Medulla oblongata (tissue), 1 donor: ENCODE results near the gene PMEPA1.

Source experiments
- DNase-seq: peaks from one replicate; pipeline ENCODE4 v3.0.0-alpha.2; 2015; ENCODE audit errors: extremely low spot score

PMEPA1 gene, protein sequence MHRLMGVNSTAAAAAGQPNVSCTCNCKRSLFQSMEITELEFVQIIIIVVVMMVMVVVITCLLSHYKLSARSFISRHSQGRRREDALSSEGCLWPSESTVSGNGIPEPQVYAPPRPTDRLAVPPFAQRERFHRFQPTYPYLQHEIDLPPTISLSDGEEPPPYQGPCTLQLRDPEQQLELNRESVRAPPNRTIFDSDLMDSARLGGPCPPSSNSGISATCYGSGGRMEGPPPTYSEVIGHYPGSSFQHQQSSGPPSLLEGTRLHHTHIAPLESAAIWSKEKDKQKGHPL

DNA sequence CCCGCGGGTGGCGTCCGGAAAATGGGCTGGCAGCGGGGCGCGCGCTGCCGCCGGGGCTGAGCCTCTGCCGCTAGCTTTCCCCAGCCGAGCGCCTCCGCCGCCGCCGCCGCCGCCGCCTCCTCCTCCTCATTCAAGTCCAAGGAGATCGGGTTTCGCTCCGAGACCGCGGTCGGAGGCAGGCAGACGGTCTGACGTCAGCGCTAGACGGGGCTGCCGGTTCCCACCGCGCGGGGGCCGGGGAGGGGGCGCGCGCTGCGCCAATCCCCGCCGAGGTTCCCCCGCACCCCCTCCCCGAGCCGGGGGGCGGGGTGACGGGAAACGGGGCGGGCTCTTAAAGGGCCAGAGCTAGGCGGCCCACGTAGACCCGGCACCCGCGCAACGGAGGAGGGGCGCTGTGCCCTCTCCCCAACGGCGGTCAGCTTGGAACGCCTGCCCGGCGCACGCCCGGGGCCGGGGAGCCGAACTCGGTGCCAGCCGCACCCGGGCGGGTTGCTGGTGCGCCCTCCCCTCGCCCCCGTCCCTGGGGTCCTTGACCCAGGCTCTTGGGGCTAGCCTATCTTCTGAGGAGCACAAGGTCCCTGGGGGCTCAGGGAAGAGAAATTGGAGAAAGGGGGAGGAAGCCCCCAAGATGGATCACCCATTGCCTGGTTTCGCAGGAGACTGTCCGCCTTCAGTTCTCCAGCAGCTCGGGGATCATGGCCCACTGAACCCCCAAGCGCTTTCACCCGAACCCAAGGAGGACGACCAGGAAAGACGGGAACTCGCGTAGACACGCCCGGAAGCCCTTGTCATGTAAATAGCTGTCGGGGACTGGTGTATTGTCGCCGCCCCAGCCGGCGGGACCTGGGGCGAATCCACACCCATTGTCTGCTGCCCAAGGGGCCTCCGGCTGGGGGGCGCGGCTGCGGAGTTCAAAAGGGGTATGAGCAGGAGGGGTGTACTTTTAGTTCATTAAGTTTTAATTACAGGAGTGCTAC, at the start of gene PMEPA1:
Gene PMEPA1 (minus strand): TSS at position 193 of the 977 bp plus-strand sequence. CDS start 433 bp downstream, outside the sequence.
- peak; percentile 95 for DNase-seq

DNA sequence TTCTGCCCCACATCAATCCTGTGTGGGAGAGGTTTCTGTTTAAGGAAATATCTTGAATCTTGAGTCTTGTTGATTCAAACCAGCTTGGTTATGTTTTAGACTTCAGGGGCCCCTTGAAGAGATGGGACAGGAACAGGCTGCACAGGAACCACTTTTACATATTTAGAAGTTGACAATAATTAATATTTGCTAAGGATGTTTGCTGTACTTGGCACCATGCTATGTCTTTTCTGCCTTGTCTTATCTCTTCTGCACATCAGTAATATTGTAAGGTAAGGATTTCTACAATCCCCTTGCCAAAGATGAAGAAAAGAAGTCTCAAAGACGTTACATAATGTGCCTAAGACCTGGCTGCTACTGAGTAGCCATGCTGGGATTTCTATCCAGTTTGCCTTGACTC, 48.0 kb upstream of the PMEPA1 start:
- DNase-seq = no peak

DNA sequence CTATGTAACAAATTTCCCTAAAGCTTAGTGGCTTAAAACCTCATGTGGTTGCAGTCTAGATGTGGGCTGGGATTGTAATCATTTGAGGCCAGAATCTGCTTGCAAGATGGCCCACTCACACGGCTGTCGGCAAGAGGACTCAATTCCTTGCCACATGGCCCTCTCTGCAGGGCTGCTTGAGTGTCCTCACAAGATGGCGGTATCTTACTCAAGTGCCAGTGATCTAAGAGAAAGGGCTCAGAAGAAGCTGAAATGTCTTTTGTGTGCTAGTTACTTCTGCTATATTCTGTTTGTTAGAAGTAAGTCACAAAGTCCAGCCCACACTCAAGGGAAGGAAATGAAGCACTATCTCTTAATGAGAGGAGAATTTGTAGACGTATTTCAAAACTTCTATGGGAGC, 47.1 kb upstream of the PMEPA1 start:
- no peak for DNase-seq

DNA sequence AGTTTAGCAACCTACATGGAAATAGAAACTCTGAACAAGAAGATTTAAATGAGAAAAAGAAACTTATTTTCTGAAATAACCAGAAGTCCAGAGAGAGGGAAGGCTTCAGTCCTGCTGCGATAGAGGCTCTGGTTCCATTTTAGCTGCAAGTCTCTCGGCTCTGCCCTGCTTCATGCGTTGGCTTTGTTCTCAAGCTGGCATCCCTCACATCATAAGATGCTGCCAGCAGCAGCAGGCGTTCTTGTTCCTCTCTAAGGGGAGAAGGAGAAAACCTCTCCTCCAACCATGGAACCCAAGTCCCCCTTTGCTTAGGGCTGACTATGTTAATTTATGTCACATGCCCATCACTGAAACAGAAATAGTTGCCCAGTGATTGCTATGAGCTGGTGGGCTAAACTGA, 46.4 kb upstream of the PMEPA1 start:
- DNase-seq = peak; percentile 7

DNA sequence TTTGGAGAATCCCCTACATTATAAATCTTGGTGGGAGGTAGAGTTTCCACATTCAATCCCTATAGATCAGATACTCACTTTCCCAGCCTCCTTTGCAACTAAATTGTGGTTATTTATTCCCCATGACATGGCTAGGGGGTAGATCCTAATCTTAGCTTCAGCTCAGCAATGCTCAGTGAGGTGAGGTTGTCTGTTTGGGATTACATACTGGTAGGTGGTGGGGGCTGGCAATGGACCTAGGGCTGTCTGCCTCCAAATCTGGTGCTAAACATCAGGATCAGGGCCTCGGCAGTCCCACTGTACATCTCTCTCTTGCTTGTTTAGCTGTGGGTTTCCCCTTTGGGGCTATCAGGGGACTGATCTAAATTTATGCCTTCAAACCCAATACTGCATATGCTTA, 45.8 kb upstream of the PMEPA1 start:
- DNase-seq = no peak

DNA sequence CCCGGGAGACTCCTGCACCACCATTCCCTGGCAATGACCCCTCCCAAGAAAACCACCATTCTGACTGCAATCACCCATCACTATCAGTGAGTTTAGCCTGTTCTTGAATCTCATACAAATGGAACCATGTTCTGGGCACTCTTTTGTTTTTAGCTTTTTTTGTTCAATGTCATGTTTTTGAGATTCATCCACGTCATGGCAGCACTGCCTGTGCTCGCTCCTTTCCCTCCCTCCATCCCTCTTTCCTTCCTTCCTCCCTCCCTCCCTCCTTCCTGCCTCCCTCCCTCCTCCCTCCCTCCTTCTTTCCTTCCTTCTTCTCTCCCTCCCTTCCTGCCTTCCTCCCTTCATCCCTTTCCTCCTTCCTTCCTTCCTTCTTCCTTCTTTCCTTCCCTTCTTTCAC, 44.4 kb upstream of the PMEPA1 start:
- no peak for DNase-seq

DNA sequence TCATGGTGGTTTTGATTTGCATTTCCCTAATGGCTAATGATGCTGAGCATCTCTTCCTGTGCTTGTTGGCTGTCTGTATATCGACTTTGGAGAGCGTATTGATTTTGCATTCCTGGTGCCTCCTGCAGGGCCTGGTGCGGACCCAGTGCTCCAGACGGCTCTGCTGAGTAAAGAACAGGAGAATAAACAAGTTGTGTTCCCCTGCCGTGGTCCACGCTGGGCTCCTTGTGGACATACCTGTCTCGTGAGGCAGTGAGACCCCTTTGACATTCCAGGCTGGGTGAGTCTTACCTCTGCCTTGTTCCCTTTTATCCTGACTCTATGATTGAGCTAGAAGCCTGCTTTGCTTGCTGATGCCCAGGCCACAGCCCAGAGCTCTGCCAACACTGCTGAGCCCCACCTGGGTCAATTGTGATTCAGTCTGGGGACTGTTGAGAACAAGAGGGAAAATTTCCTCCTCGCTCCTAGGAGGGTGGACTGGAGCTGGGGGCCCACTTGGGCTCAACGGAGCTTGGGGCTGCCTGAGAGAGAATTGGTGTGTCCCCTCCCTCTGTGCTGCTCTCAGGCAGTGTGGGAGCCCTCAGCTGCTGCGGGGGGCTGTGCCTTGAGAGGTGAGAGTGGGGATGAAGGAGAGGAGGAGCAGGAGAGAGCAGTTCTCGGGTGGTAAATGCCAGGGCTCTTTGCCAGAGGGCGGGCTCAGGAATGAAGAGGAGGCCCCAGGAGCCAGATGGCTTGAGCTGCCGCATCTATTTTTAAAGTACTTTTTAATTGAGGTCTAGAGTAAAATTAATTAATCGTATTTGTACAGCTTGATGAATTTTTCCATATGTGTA, 43.7 kb upstream of the PMEPA1 start:
- no peak for DNase-seq

DNA sequence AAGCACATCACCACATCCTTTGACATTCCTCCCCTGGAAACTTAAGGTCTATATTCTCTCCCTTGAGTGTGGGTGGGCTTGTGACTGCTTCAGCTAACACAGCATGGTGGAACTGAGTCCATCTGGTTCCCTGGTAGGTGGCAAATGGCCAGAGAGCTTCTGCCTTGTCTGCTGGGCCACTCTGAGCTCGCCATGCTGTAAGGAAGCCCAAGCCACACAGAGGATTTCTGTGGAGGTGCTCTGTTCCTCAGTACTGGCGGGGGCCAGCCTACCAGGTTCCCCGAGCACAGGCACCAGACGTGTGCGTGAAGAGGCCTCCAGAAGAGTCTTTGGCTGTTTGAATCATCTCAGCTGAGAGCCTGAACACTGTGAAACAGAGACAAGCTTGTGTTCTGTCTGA, 41.6 kb upstream of the PMEPA1 start:
- no peak for DNase-seq

DNA sequence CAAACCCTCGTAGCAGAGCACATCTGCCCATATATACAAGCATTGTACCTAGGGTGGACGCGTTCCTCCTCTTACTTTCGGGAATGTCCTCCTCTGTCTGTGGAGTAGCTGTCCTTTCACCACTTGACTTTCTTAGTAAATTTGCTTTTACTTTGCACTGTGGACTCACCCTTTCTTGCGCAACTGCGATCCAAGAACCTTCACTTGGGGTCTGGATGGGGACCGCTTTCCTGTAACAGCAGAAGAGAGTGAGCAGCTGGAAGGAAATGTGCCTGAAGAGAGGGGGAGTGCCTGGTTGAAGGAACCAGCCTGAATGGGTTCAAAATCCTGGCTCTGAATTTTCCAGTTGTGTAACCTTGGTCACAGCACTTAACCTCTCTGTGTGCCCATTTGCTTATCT, 40.1 kb upstream of the PMEPA1 start:
- no peak for DNase-seq

DNA sequence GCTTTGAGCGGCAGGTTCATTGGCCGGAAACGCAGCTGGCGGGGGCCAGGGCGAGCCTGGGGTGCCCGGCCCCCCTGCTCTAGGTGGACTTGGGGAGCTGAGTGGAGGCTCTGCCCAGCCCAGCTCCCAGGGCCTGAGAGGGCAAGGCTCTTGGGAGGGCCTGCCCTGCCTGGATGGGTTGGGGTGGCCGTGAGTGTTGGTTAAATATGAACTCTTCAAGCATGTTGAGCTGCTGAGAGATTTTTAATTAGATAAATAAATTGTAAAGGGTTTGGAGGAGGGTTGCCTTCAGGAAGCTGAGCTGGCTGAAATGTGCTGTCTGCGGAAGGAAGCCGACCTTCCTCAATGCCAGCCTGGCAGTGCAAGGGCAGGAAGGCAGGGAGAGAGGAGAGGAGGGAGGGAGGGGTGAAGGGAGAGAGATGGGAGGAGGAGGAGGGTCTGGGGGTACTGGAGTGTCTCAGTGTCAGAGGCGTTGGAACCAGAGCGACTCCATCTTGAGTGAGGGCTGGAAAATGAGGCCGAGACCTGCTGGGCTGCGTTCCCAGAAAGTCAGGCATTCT, 39.4 kb upstream of the PMEPA1 start:
- DNase-seq = peak; percentile 24

DNA sequence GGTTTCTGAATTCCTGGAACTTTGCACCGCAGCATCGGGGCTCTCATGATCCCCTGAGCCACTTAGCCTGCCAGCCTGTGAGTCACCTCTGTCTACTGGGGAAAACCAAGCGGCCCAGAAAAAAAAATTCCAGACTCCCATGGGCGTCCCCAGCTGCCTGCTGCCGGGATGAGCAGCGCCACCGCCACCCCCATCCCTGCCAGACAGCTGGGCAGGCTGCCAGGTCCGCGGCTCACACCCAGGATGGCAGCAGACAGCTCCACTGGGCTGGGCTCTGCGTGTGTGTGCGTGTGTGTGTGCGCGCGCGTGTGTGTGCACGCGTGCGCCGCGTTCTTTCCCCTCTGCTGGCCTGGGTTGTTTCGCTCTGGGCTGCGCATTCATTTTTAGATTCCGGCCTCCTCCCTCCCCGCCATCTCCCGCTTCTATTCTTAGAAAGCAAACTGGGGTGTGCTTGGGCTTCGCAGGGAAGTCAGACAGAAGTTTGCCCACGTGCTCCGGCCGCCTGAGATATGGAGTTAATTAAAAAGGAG, 38.9 kb upstream of the PMEPA1 start:
- peak; percentile 77 for DNase-seq

DNA sequence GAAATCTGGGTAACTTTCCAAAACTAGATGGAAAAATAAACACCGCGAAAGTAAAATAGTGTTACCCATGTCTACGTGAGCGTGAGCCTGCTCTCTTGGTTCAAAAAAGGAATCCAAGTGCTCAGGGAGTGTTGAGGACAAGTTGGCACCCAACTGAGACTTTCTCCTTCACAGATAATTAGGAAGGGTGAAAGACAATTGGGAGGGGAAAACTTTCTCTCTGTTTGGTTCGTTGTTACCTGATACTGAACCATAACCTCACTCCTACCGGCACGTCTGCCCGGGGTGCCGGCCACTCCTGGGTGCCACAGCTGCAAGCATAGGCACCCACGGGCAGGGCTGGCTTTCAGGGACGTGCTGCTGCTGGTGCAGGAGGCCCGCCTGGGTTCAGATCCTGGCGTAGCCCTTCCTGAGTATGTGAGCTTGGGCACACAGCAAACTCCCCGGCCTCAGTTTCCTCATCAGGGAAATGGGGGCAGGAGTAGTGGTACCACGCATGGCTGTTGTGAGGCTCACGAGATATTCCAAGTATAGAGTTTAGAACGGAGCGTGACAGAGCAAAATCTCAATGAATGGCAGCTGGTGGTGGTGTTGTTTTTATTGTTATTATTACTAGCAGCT, 38.2 kb upstream of the PMEPA1 start:
- peak; percentile 10 for DNase-seq

DNA sequence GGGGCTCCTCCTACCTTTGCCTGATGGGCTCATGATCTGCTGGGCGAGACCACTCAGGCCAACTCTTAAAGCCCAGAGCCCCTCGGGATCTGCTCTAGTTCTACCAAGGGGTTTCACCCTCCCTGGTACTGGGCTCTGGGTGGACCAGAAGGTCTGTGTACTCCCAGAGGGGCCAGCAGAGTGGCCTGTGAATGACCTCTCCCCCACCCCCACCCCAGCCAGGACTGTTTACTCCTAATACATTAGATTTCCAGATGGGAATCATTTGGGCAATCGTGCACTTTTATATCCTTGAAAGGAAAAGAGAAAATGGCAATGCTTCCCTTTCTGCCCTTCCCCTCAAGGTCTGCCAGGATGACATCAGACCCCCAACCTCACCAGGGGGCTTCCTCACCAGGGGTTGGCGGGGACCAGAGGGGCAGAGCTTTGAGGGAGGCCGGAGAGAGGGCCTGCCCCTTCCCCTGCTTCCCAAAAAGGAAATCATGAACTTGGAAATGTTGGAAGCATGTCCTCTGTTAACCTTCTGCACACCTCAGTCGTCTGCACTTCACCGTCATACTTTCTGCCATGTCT, 37.1 kb upstream of the PMEPA1 start:
- DNase-seq = no peak

DNA sequence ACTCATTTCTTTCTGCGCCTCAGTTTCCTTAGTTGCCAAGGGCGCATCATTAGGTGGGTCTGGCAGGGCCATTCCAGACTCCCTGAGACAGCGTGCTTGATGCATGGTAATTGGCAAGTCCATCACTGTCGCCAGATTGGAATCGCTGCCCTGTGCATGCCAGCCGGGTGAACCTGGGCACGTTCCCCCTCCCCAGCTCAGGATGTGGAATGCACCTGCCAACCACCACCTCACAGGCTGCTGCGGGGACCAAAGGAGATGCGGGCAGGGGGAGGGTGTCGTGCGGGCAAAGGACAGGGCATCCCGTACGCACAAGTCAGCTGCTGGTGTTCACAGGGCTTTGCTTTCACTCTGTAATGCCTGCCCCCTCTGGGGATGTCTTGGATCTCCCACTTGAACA, 36.4 kb upstream of the PMEPA1 start:
- DNase-seq = no peak

DNA sequence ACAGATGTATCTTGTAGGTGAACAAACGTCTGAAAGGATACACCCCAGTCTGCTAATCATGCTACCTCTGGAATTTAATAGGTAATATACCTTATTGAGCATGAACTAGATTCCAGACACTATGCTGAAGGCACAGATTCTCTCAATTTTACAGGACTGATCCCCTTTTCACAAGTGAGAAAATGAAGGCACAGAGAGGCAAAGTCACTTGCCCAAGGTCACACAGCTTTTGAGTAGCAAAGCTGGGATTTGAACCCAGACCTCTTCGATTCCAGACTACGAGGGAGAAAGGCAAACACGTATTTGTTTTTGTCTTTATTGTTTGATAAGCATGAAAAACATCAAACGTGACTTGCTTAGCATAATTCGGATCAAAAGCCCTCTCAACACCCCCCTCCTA, 34.4 kb upstream of the PMEPA1 start:
- no peak for DNase-seq

DNA sequence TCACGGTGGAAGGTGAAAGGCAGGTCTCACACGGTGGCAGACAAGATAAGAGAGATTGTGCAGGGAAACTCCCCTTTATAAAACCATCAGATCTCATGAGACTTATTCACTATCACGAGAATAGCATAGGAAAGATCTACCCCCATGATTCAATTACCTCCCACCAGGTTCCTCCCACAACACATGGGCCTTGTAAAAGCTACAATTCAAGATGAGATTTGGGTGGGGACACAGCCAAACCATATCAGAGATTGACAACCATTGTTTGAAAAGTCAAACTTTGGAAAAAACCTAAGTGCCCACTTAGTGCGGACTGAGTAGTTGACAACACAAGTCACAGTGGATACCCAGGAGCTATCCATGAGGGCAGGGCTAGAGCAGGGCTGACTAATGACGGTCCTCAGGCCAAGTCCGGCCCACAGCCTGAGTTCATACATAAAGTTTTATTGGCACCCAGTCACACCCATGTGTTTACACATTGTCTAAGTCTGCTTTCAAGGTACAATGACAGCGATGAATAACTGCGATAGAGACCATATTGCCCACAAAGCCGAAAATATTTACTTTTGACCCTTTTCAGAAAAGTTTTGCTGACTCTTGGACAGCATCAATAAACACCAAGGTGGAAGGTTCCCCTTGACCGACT, 33.8 kb upstream of the PMEPA1 start:
- DNase-seq = no peak

DNA sequence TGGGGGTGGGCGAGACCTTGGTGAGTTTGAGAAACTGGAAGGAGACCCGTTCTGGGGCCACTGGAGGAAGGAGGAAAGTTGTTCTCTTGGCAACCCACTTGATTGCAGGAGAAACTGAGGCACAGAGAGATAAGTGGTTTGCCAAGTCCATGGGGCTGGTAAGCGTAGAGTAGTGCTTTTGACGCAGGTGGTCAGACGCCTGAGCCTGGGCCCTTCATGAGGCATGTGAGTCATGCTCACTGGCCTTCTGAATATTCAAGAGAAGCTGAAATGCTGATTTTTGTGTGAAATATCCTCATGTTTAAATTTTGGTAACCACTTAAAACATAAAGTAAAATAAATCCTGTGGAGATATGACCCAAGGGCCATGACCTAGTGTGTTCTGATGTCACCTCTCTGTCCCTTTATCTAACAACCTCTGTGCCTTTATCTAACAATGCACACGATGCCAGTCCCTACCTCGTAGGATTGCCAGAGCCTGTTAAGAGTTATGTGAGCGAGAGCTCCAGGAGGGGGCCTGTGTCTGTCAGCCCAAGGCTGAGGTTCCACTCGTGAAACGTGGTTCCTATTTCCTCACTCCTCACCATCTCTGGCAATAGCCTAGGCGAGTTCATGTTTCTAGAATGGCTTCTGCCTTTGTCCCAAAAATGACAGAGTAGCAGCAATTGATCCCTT, 32.8 kb upstream of the PMEPA1 start:
- DNase-seq = no peak

DNA sequence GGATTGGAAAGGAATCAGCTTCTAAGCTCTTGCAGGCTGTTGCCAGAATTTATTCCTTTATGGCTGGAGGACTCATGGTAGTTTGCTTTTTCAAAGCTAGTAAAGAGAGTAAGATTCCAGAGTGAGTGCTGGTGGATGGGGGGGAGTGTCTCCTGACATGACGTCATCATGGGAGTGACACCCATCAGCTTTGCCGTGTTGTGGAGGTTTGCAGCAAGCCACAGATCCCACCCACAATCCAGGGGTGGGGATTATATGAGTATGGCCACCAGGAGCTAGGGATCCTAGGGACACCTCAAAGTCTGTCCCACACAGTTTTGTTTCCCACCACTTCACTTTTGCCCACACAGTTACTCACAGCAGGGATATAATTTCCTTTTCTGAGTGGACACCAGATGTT, 28.7 kb upstream of the PMEPA1 start:
- DNase-seq = no peak

DNA sequence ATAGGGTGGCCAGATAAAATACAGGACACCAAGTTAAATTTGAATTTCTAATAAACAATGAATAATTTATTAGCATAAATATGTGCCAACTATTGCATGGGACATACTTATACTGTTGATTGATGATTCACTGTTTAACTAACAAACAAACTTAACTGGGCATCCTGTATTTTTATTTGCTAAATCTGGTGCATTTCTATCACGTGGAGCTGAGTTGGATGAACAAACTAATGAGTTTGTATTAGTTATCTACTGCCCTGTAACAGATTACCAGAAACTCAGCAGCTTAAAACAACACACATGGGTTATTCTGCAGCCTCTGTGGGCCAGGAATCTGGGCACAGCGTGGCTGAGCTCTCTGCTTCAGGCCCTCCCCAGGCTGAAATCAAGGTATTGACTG, 28.2 kb upstream of the PMEPA1 start:
- no peak for DNase-seq

DNA sequence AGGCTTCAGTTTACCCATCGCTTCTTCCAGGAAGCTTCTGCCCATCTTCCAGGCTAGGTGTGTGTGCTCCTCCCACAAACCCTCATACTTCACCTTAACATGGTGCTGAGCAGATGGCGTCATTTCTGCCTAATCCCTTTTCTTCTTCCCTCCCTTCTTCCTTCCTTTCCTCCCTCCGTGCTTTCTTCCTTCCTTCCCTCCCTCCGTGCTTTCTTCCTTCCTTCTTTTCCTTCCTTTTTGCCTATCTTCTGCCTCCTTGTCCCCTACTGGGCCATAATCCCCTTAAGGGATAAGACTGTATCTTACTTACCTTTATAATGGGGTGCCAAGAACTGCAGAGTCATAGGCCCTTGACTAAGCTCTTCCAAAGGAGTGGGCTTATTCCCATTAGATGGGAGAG, 27.5 kb upstream of the PMEPA1 start:
- no peak for DNase-seq
